PFSK-1 (cell line): ENCODE measurements around the gene TNS3.

Source experiments
- FOXP2 ChIP-seq: optimal IDR thresholded peaks from 2 replicates; pipeline ENCODE3; 2011; ENCODE audit warnings: borderline replicate concordance, control low read depth, inconsistent platforms; ENCODE audit not compliant: insufficient read depth; ENCODE audit errors: extremely low read length, extremely low read depth
- POLR2AphosphoS5 ChIP-seq: IDR thresholded peaks from 2 replicates; pipeline ENCODE4 v1.6.1; 2012; ENCODE audit warnings: low read depth, mild to moderate bottlenecking, control low read depth, low read length, moderate library complexity
- SIN3A ChIP-seq: IDR thresholded peaks from 2 replicates; pipeline ENCODE4 v1.6.1; 2012; ENCODE audit warnings: mild to moderate bottlenecking, low read length, moderate library complexity, borderline replicate concordance; ENCODE audit not compliant: insufficient read depth
- TAF1 ChIP-seq: IDR thresholded peaks from 2 replicates; pipeline ENCODE4 v1.6.1; 2012; ENCODE audit warnings: low read length, control low read depth, borderline replicate concordance; ENCODE audit not compliant: insufficient read depth
- TF ChIP-seq, protein P1 (sequence below), 2 experiments: IDR thresholded peaks; 2 replicates each; pipeline versions ENCODE4 v1.6.1 to v1.8.0; 2011 to 2012; ENCODE audit warnings: low read depth in 2 of 2, low read length in 2 of 2, control low read depth in 1 of 2, inconsistent platforms in 1 of 2, mild to moderate bottlenecking in 1 of 2, moderate library complexity in 1 of 2; ENCODE audit not compliant: insufficient read depth in 1 of 2

Gene TNS3

GRCh38 chr7:47624689-47625088 is 42.8 kb upstream of the TNS3 start:
- TF ChIP-seq SIN3A (no peak), FOXP2 (no peak)

- TF ChIP-seq SIN3A (peak; percentile 89; the same call in 1 of the 2 replicates), FOXP2 (no peak)
Observed at GRCh38 chr7:47622946-47623640, 41.2 kb upstream of the TNS3 start.

GRCh38 chr7:47622586-47622945 is 40.7 kb upstream of the TNS3 start:
- no peak for TF ChIP-seq SIN3A
- TF ChIP-seq, protein P1, sequence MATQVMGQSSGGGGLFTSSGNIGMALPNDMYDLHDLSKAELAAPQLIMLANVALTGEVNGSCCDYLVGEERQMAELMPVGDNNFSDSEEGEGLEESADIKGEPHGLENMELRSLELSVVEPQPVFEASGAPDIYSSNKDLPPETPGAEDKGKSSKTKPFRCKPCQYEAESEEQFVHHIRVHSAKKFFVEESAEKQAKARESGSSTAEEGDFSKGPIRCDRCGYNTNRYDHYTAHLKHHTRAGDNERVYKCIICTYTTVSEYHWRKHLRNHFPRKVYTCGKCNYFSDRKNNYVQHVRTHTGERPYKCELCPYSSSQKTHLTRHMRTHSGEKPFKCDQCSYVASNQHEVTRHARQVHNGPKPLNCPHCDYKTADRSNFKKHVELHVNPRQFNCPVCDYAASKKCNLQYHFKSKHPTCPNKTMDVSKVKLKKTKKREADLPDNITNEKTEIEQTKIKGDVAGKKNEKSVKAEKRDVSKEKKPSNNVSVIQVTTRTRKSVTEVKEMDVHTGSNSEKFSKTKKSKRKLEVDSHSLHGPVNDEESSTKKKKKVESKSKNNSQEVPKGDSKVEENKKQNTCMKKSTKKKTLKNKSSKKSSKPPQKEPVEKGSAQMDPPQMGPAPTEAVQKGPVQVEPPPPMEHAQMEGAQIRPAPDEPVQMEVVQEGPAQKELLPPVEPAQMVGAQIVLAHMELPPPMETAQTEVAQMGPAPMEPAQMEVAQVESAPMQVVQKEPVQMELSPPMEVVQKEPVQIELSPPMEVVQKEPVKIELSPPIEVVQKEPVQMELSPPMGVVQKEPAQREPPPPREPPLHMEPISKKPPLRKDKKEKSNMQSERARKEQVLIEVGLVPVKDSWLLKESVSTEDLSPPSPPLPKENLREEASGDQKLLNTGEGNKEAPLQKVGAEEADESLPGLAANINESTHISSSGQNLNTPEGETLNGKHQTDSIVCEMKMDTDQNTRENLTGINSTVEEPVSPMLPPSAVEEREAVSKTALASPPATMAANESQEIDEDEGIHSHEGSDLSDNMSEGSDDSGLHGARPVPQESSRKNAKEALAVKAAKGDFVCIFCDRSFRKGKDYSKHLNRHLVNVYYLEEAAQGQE (IDR thresholded peaks at IDR 0.05; ENCODE audit: insufficient read depth in 1 of 2, low read depth in 2 of 2, low read length in 2 of 2), result peak in 1 of 2 experiments; percentile 65; a peak in 2 of 4 replicates
- no peak for TF ChIP-seq FOXP2
- TF ChIP-seq TAF1, result no peak
- TF ChIP-seq POLR2AphosphoS5, result 0 out of 2 replicates have a peak, but pooled peaks have one; percentile 30

- no peak for TF ChIP-seq SIN3A
- TF ChIP-seq POLR2AphosphoS5, result no peak
- TF ChIP-seq, protein P1 (IDR thresholded peaks at IDR 0.05; ENCODE audit: insufficient read depth in 1 of 2, low read depth in 2 of 2, low read length in 2 of 2), result no peak
- no peak for TF ChIP-seq FOXP2
- no peak for TF ChIP-seq TAF1
Observed at GRCh38 chr7:47621979-47622561, 40.2 kb upstream of the TNS3 start.

DNA sequence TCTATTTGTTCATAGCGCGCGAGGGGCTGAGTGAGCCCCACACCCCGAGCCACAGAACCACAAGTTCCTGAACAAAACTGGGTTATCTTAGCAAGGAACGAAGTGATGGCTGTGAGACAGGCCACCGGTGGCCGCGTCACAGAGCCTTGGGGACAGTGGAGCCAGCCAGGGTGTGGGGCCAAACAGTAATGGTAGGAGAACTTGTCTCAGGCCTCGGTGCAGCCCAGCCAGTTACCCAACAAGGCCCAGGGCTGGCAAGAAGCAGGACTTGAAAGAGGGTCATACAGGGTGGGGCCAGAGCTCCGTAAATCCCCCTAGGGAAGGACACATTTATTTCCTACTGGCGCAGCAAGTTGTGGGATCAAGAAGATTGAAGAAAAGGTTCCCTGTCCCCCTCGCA is 39.4 kb upstream of the TNS3 start:
- TF ChIP-seq FOXP2 (no peak), TAF1 (no peak), SIN3A (no peak), POLR2AphosphoS5 (no peak)
- TF ChIP-seq, protein P1 (IDR thresholded peaks at IDR 0.05; ENCODE audit: insufficient read depth in 1 of 2, low read depth in 2 of 2, low read length in 2 of 2), result no peak

- TF ChIP-seq TAF1, result no peak
- TF ChIP-seq, protein P1 (IDR thresholded peaks at IDR 0.05; ENCODE audit: insufficient read depth in 1 of 2, low read depth in 2 of 2, low read length in 2 of 2), result no peak
Observed at GRCh38 chr7:47619806-47620205, 37.9 kb upstream of the TNS3 start.
